HG03521 (cell line): ENCODE measurements around the gene DDAH2.

ENCODE experiments used
- ATAC-seq: cut with Tn5 transposase; IDR thresholded peaks from one replicate; pipeline ENCODE4 v1.9.1; 2021; ENCODE audit warnings: mild to moderate bottlenecking, moderate library complexity; ENCODE audit not compliant: unreplicated experiment

Gene DDAH2

GRCh38 chr6:31728767-31729514 is at the start of gene DDAH2:
DDAH2 (minus strand) TSS chr6:31729299; CDS start chr6:31729161, 138 bp downstream.
- ATAC-seq: no peak

- no peak for ATAC-seq
Measured at GRCh38 chr6:31778193-31778592, 49.1 kb upstream of the DDAH2 start.

GRCh38 chr6:31777667-31778050 is 48.6 kb upstream of the DDAH2 start:
- no peak for ATAC-seq

- no peak for ATAC-seq
Measured at GRCh38 chr6:31776989-31777666, 48.0 kb upstream of the DDAH2 start, which contains the start of gene VWA7. VWA7 (minus strand) TSS chr6:31777328; CDS start chr6:31776779, 549 bp downstream.

- no peak for ATAC-seq
Measured at GRCh38 chr6:31776485-31776988, 47.4 kb upstream of the DDAH2 start.

GRCh38 chr6:31775633-31776484 is 46.8 kb upstream of the DDAH2 start:
- no peak for ATAC-seq

- no peak for ATAC-seq
Measured at GRCh38 chr6:31775184-31775583, 46.1 kb upstream of the DDAH2 start.

- ATAC-seq: no peak
Measured at GRCh38 chr6:31771992-31772358, 42.9 kb upstream of the DDAH2 start.

GRCh38 chr6:31770860-31771259 is 41.8 kb upstream of the DDAH2 start:
- no peak for ATAC-seq

- no peak for ATAC-seq
Measured at GRCh38 chr6:31769684-31770371, 40.7 kb upstream of the DDAH2 start.

GRCh38 chr6:31768363-31769257 is 39.5 kb upstream of the DDAH2 start:
- ATAC-seq: no peak

GRCh38 chr6:31767096-31767645 is 38.1 kb upstream of the DDAH2 start:
- ATAC-seq: no peak

GRCh38 chr6:31765910-31766794 is 37.1 kb upstream of the DDAH2 start:
- ATAC-seq: no peak

- no peak for ATAC-seq
Measured at GRCh38 chr6:31765559-31765909, 36.4 kb upstream of the DDAH2 start.

GRCh38 chr6:31764198-31764597 is 35.1 kb upstream of the DDAH2 start:
- no peak for ATAC-seq

- ATAC-seq: no peak
Measured at GRCh38 chr6:31763619-31763940, 34.5 kb upstream of the DDAH2 start.

GRCh38 chr6:31762878-31763618 is 33.9 kb upstream of the DDAH2 start:
- ATAC-seq: no peak

- no peak for ATAC-seq
Measured at GRCh38 chr6:31762356-31762755, 33.3 kb upstream of the DDAH2 start, which contains the start of gene SAPCD1. SAPCD1 (plus strand) TSS chr6:31762656; CDS start chr6:31763055, 399 bp downstream.
